ENCODE results near the gene WDFY2. TPM values are rescaled to one million over a fixed set of nuclear protein-coding genes. Genes with fewer than 3 reads are reported as not detected.
A peak's percentile ranks its signal among the peaks of the same experiment; 100 is the strongest.

WDFY2 gene
- total RNA-seq, 1 experiment from 2014 or later: 4.1 TPM

GRCh38 chr13:51770160-51770559, 185.9 kb downstream of the WDFY2 start:
- H3K27ac ChIP-seq (ENCODE audit: low read length): no peak overlapping the region
- no peak overlapping the region for H2AFZ ChIP-seq (ENCODE audit: low read length)
- DNase-seq: no peak
- POLR2A ChIA-PET (ENCODE audit: unreplicated experiment): no interaction called here
- H4K20me1 ChIP-seq (ENCODE audit: low read length): no peaks in the 10 kb centered on the region
- no peaks in the 10 kb centered on the region for H3K27me3 ChIP-seq (ENCODE audit: low read length)
- no peaks in the 10 kb centered on the region for H3K79me2 ChIP-seq (ENCODE audit: low read length)
- no peaks in the 10 kb centered on the region for H3K9me3 ChIP-seq (ENCODE audit: low read length)
- intact Hi-C loops (cut with micrococcal nuclease): no loop called here
- ATAC-seq: no peak
- TSS peak; percentile 7 for BruUV-seq (replicated peaks)
- H3K36me3 ChIP-seq (ENCODE audit: low read depth, low read length): no peaks in the 10 kb centered on the region
- TF ChIP-seq EZH2phosphoT487 (IDR thresholded peaks at IDR 0.05; ENCODE audit: borderline replicate concordance, low read length) (no peak), CTCF (conservative IDR thresholded peaks at IDR 0.05; ENCODE audit: low read depth, low read length) (no peak), EZH2 (IDR thresholded peaks at IDR 0.05; ENCODE audit: low read length, unreplicated experiment) (no peak)
- H3K4me3 ChIP-seq (ENCODE audit: low read length): no peak overlapping the region
- no peak overlapping the region for H3K9ac ChIP-seq (ENCODE audit: low read length)
- H3K4me2 ChIP-seq (ENCODE audit: low read length): no peak overlapping the region
- no peaks in the 10 kb centered on the region for H3K4me1 ChIP-seq (ENCODE audit: insufficient read depth, low read length)
- H3F3A ChIP-seq (ENCODE audit: low read length, unreplicated experiment): no peaks in the 10 kb centered on the region
- CTCF ChIA-PET: no interaction called here
- no peaks in the 10 kb centered on the region for H3K9me2 ChIP-seq (replicated peaks; ENCODE audit: low read length)

- BruUV-seq (replicated peaks): no TSS peak
- intact Hi-C loops (cut with micrococcal nuclease): no loop called here
- Histone ChIP-seq H3K9ac (ENCODE audit: low read length) (no peak overlapping the region), H3K27me3 (ENCODE audit: low read length) (no peaks in the 10 kb centered on the region), H3F3A (ENCODE audit: low read length, unreplicated experiment) (no peaks in the 10 kb centered on the region), H3K79me2 (ENCODE audit: low read length) (no peaks in the 10 kb centered on the region), H3K36me3 (ENCODE audit: low read depth, low read length) (no peaks in the 10 kb centered on the region), H3K27ac (ENCODE audit: low read length) (no peak overlapping the region), H3K9me3 (ENCODE audit: low read length) (no peaks in the 10 kb centered on the region), H4K20me1 (ENCODE audit: low read length) (no peaks in the 10 kb centered on the region), H3K4me3 (ENCODE audit: low read length) (no peak overlapping the region), H3K9me2 (replicated peaks; ENCODE audit: low read length) (no peaks in the 10 kb centered on the region), H3K4me2 (ENCODE audit: low read length) (no peak overlapping the region), H2AFZ (ENCODE audit: low read length) (no peak overlapping the region), H3K4me1 (ENCODE audit: insufficient read depth, low read length) (no peaks in the 10 kb centered on the region)
- CTCF ChIA-PET: no interaction called here
- no peak for DNase-seq
- POLR2A ChIA-PET (ENCODE audit: unreplicated experiment): no interaction called here
- TF ChIP-seq EZH2 (IDR thresholded peaks at IDR 0.05; ENCODE audit: low read length, unreplicated experiment): no peak
- TF ChIP-seq EZH2phosphoT487 (IDR thresholded peaks at IDR 0.05; ENCODE audit: borderline replicate concordance, low read length): no peak
- no peak for TF ChIP-seq CTCF (conservative IDR thresholded peaks at IDR 0.05; ENCODE audit: low read depth, low read length)
- ATAC-seq: no peak
Measured at GRCh38 chr13:51770681-51771417, 186.6 kb downstream of the WDFY2 start.

GRCh38 chr13:51771418-51772104, 187.3 kb downstream of the WDFY2 start:
- CTCF ChIA-PET: no interaction called here

More at GRCh38 chr13:51771418-51772104, 187.3 kb downstream of the WDFY2 start:
- H3K36me3 ChIP-seq (ENCODE audit: low read depth, low read length): no peaks in the 10 kb centered on the region
- H3K4me2 ChIP-seq (ENCODE audit: low read length): no peak overlapping the region
- no peak for DNase-seq
- POLR2A ChIA-PET (ENCODE audit: unreplicated experiment): no interaction called here
- no peak overlapping the region for H3K9ac ChIP-seq (ENCODE audit: low read length)
- H3K27me3 ChIP-seq (ENCODE audit: low read length): no peaks in the 10 kb centered on the region
- no peak overlapping the region for H3K27ac ChIP-seq (ENCODE audit: low read length)
- H3K79me2 ChIP-seq (ENCODE audit: low read length): no peaks in the 10 kb centered on the region
- H4K20me1 ChIP-seq (ENCODE audit: low read length): no peaks in the 10 kb centered on the region
- intact Hi-C loops (cut with micrococcal nuclease): no loop called here
- no peak overlapping the region for H2AFZ ChIP-seq (ENCODE audit: low read length)
- H3K9me3 ChIP-seq (ENCODE audit: low read length): no peaks in the 10 kb centered on the region
- no peaks in the 10 kb centered on the region for H3F3A ChIP-seq (ENCODE audit: low read length, unreplicated experiment)
- no TSS peak for BruUV-seq (replicated peaks)
- H3K4me3 ChIP-seq (ENCODE audit: low read length): no peak overlapping the region
- no peak; the same call in 1 of the 2 replicates for ATAC-seq
- no peaks in the 10 kb centered on the region for H3K4me1 ChIP-seq (ENCODE audit: insufficient read depth, low read length)
- TF ChIP-seq EZH2phosphoT487 (IDR thresholded peaks at IDR 0.05; ENCODE audit: borderline replicate concordance, low read length): no peak
- no peak for TF ChIP-seq EZH2 (IDR thresholded peaks at IDR 0.05; ENCODE audit: low read length, unreplicated experiment)
- no peak for TF ChIP-seq CTCF (conservative IDR thresholded peaks at IDR 0.05; ENCODE audit: low read depth, low read length)
- no peaks in the 10 kb centered on the region for H3K9me2 ChIP-seq (replicated peaks; ENCODE audit: low read length)

Data from PC-3 (cell line).